ENCODE measurements around the gene RIMS1. TPM values are rescaled to one million over a fixed set of nuclear protein-coding genes. Genes with fewer than 3 reads are reported as not detected.

The RIMS1 gene
- total RNA-seq, 1 donor: 1.3 TPM

DNA sequence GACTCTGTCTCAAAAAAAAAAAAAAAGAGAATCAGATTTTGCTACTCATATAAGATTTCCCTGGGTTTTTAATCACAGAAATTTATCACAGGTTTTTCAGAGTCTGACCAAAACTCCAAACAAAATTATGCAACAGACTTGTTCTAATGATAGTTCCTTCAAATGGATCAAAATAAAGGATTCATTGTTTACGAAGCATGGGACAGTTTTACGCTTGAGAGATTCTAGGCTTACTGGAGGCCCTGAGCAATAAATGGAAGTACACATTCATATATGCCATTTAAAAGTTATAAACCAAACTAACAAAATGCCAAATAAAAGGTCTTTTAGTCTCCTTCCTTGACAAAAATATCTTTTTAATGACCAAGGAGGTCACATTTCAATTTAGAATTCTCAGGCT lies 490.4 kb downstream of the RIMS1 start:
- DNase-seq (ENCODE audit: low read depth): peak; percentile 6
- no peak overlapping the region for H3K4me3 ChIP-seq (ENCODE audit: low read depth, low read length)
- TF ChIP-seq, protein P1, sequence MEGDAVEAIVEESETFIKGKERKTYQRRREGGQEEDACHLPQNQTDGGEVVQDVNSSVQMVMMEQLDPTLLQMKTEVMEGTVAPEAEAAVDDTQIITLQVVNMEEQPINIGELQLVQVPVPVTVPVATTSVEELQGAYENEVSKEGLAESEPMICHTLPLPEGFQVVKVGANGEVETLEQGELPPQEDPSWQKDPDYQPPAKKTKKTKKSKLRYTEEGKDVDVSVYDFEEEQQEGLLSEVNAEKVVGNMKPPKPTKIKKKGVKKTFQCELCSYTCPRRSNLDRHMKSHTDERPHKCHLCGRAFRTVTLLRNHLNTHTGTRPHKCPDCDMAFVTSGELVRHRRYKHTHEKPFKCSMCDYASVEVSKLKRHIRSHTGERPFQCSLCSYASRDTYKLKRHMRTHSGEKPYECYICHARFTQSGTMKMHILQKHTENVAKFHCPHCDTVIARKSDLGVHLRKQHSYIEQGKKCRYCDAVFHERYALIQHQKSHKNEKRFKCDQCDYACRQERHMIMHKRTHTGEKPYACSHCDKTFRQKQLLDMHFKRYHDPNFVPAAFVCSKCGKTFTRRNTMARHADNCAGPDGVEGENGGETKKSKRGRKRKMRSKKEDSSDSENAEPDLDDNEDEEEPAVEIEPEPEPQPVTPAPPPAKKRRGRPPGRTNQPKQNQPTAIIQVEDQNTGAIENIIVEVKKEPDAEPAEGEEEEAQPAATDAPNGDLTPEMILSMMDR (IDR thresholded peaks at IDR 0.05; ENCODE audit: insufficient read depth, low read depth, low read length): no peak

DNA sequence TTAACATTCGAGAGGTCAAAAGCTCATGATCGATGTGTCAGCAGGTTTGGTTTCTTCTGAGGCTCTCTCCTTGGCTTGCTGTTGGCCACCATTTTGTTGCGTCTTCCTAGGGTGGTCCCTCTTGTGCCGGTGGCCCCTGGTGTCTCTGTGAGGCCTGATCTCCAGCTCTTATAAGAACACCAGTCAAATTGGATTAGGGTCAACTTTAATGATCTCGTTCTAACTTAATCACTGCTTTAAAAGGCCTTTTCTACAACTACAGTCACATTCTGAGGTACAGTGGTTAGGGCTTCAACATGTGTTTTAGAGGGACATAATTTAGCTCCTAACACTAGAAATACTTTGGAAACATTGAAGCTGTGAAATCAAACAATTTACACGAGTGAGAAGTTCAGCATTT lies 494.7 kb downstream of the RIMS1 start:
- TF ChIP-seq, protein P1 (IDR thresholded peaks at IDR 0.05; ENCODE audit: insufficient read depth, low read depth, low read length): no peak
- DNase-seq (ENCODE audit: low read depth): no peak
- no peak overlapping the region for H3K4me3 ChIP-seq (ENCODE audit: low read depth, low read length)

DNA sequence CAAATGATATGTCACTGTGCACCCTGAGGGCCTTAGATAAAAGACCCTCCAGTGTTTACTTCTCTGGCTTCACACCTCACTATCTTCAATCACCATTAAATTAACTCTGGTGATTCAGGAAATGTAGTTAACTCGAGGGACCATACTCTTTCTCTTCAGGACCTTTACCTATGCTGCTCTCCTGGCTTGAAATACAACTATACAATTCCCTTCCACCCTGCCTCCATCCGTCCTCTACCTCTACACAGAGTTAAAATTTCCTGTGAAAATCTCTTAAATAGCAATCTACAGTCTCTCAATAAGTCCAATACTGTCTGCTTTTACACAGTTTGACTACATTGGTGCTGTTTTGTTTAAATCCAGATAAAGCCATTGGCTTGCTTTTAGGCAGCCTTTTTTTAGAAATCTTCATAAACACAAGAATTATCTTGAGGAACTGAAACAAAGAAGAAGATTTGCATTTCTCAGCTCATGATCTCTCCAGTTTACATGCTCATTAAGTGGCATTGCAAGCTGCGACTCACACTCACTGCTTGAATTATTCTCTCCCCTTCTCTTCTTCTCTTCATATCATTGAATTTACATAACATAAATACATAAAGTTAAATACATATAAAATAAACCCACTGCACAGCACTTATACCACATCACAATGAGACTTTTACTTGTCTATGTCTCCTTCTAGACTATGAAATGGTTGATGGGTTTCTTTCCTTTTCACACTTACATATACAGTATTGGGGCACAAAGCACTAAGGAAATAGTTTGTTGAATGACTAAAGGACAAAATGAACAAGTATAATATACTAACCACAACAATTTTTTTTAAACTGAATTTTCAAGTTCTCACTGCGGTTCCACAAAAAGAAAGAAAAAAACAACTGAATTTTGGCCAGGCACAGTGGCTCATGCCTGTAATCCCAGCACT lies 496.5 kb downstream of the RIMS1 start:
- TF ChIP-seq, protein P1 (IDR thresholded peaks at IDR 0.05; ENCODE audit: insufficient read depth, low read depth, low read length): no peak
- no peak for DNase-seq (ENCODE audit: low read depth)

DNA sequence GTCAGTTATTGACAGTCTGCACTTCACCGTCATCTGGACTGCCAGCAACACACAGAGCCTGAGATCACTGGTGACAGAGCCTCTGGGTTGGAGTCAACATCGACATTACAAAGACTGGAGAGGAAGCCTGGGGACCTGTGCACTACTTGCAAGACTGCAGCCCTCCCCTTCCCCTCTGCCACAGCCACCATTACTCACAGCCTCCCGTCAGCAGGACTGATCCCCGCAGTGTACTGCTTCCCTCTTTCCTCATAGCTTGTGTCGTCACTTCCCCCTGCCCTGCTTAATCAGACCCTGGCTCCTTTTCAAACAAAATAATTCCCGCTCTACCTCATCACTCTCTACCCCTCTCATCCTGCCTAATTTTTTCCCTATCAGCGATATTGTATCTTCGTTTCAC lies 500.0 kb downstream of the RIMS1 start:
- no peak for DNase-seq (ENCODE audit: low read depth)
- TF ChIP-seq, protein P1 (IDR thresholded peaks at IDR 0.05; ENCODE audit: insufficient read depth, low read depth, low read length): no peak
- H3K4me3 ChIP-seq (ENCODE audit: low read depth, low read length): no peak overlapping the region

More for the DNA sequence above, 496.5 kb downstream of the RIMS1 start:
- H3K4me3 ChIP-seq (ENCODE audit: low read depth, low read length): no peak overlapping the region

DNA sequence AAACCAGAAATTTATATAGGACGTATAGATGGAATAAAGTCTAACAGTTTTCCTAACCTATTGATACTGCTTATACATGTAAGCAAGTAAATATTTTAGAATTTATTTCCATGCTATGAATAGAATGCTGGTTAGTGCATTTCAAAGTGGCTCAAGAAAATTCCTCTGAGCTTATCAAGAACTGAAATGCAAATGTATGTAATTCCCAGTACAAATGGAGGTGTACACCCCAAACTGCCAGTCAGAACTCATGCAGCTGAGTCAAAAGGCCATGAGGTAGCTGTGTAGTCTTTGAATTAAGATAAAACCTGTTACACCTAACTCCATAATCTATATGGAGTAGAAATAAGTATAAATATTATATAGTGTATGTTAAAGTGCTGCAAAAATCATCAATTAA lies 503.3 kb downstream of the RIMS1 start:
- H3K4me3 ChIP-seq (ENCODE audit: low read depth, low read length): no peak overlapping the region
- TF ChIP-seq, protein P1 (IDR thresholded peaks at IDR 0.05; ENCODE audit: insufficient read depth, low read depth, low read length): no peak
- DNase-seq (ENCODE audit: low read depth): no peak

DNA sequence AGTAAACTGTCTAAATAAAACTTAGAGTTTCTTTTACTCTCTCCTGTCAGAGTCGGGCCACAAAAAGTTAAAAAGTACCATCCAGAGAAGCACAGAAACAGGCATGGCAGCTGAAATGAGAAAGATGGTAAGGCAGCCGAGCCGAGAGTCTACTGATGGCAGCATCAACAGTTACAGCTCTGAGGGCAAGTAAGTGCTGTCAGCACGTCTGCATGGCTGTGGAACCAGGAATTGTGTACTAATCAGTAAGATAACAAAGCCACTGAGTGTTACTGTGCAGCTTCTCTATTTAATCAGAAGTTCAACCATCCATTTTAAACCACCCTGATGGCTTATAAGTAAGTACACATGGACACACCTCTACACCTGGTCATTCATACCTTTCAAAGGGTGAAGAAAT lies 504.2 kb downstream of the RIMS1 start:
- no peak for DNase-seq (ENCODE audit: low read depth)
- TF ChIP-seq, protein P1 (IDR thresholded peaks at IDR 0.05; ENCODE audit: insufficient read depth, low read depth, low read length): no peak
- H3K4me3 ChIP-seq (ENCODE audit: low read depth, low read length): no peak overlapping the region

All from fibroblast of villous mesenchyme (primary cell).